Body of pancreas (tissue), 4 donors: ENCODE measurements around the gene FAM9A.

Experiments
- CTCF ChIP-seq, 7 experiments: fragments of 450-650 bp in 4 of 7; fragments of 200-600 bp in 3 of 7; sonication (generic) in 3 of 7; IDR thresholded peaks; one replicate each; pipeline ENCODE4 v1.5.1; 2016 to 2019; ENCODE audit warnings: antibody characterized with exemption in 7 of 7
- POLR2A ChIP-seq, 3 donors: fragments of 450-650 bp; IDR thresholded peaks; one replicate each; pipeline ENCODE4 v1.6.1; 2016; ENCODE audit warnings: antibody characterized with exemption in 3 of 3, mild to moderate bottlenecking in 2 of 3

GRCh38 chrX:8845469-8845868 is 44.3 kb upstream of the FAM9A start:
- TF ChIP-seq CTCF (IDR thresholded peaks at IDR 0.05) (no peak), POLR2A (IDR thresholded peaks at IDR 0.05) (no peak)
